OCI-LY3 (cell line): ENCODE results near the gene DPYD.

ENCODE experiments used
- EZH2phosphoT487 ChIP-seq: fragments of 200-600 bp; shearing (Covaris generic); IDR thresholded peaks from 2 replicates; pipeline ENCODE4 v1.6.1; 2018; ENCODE audit warnings: antibody characterized with exemption, mixed run types, low read depth
- TF ChIP-seq, protein P1 (sequence below): fragments of 200-600, 300-600 bp; sonication (generic); IDR thresholded peaks from 2 replicates; pipeline ENCODE4 v1.5.1; 2014; ENCODE audit warnings: antibody characterized with exemption, low read length, low read depth

DNA sequence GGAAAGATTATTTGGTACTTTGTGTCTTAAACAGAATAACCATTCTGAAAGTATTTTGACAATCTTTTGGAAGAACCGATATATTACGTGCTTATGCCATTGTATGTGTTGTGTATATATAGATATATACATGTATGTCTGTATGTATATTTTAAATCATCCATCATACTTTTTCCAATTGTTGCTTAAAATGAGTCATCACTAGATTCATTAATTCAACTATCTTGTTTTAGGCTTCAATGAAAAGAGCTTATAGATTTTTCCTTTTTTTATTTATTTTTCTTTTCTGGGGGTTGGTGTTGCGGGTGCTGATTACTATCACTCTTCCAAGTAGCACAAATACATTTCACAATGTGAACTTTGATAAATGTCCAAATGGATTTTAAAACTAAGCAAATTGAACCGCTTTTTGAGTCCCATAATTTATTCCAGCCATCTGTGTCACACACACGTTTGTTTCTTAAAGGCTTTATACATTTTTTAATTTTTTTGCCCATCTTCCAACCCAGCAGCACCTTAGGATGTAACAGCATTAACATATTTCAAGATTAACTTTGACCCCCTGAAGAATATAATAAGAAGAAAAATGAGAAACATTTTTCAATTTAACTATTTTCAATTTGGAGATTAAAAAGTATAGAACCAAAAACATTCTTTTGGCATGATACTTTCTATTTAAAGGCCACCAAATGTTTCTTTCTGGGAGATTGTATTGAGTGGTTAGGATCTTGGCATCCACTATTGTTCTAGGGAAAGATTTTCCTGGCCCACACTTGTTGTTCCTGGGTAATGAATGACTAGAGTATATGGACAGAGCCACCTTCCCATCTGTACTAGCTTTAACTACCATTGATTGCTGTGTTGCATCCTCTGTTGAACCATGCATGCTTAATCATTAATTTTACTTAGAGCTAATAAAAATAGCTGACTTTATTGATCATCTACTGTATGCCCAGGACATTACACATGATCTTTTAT, 9.3 kb upstream of the DPYD start:
- TF ChIP-seq, protein P1, sequence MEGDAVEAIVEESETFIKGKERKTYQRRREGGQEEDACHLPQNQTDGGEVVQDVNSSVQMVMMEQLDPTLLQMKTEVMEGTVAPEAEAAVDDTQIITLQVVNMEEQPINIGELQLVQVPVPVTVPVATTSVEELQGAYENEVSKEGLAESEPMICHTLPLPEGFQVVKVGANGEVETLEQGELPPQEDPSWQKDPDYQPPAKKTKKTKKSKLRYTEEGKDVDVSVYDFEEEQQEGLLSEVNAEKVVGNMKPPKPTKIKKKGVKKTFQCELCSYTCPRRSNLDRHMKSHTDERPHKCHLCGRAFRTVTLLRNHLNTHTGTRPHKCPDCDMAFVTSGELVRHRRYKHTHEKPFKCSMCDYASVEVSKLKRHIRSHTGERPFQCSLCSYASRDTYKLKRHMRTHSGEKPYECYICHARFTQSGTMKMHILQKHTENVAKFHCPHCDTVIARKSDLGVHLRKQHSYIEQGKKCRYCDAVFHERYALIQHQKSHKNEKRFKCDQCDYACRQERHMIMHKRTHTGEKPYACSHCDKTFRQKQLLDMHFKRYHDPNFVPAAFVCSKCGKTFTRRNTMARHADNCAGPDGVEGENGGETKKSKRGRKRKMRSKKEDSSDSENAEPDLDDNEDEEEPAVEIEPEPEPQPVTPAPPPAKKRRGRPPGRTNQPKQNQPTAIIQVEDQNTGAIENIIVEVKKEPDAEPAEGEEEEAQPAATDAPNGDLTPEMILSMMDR: no peak
- no peak for TF ChIP-seq EZH2phosphoT487
